A549 (cell line): ENCODE measurements around the gene MSN. TPM values are rescaled to one million over a fixed set of nuclear protein-coding genes. Genes with fewer than 3 reads are reported as not detected.

Source experiments
- ATAC-seq, 2 experiments: fragments of 200-7000 bp in 1 of 2; fragments of >200 bp in 1 of 2; cut with Nextera tagmentation in 1 of 2; cut with Tn5 transposase in 1 of 2; 3 replicates each; pipeline versions ENCODE4 v1.8.0 to v1.9.1; 2018 to 2020; ENCODE audit warnings: mild to moderate bottlenecking in 1 of 2, moderate library complexity in 1 of 2
- CTCF ChIA-PET: fragments of 300-600 bp; sonication (Branson Sonifier 250); formaldehyde crosslinking; extraction: SDS; loops from one replicate; lab custom pipeline; 2021; ENCODE audit warnings: antibody characterized with exemption, inconsistent platforms; lab: Yijun Ruan, JAX
- POLR2A ChIA-PET: fragments of 350-600 bp; formaldehyde crosslinking; extraction: SDS; loops from one replicate; lab custom pipeline; 2021; ENCODE audit warnings: antibody characterized with exemption, inconsistent platforms; lab: Yijun Ruan, JAX
- DNase-seq, 2 experiments: peaks; one replicate each; pipeline versions ENCODE4 v3.0.0 to v3.0.0-alpha.2; 2011 to 2016; ENCODE audit warnings: low read depth in 1 of 2, low spot score in 1 of 2
- FAIRE-seq: peaks from 2 replicates; lab custom pipeline; 2011; peaks lifted over from hg19 to GRCh38; lab: Jason Lieb, UNC
- H3K27ac ChIP-seq, 2 experiments: fragments of >200 bp; sonication (Bioruptor Twin); formaldehyde crosslinking; 3 replicates each; pipeline ENCODE4 v1.5.1; 2016 to 2017
- H3K4me1 ChIP-seq: fragments of >200 bp; sonication (Bioruptor Twin); formaldehyde crosslinking; 3 replicates; pipeline ENCODE4 v1.6.1; 2016
- H3K4me2 ChIP-seq: fragments of >200 bp; sonication (Bioruptor Twin); formaldehyde crosslinking; 3 replicates; pipeline ENCODE4 v1.6.1; 2016
- H3K4me3 ChIP-seq: fragments of >200 bp; sonication (Bioruptor Twin); formaldehyde crosslinking; 3 replicates; pipeline ENCODE4 v1.5.1; 2016
- H3K9me3 ChIP-seq: fragments of >200 bp; sonication (Bioruptor Twin); formaldehyde crosslinking; 3 replicates; pipeline ENCODE4 v1.6.1; 2016
- CHD2 ChIP-seq: fragments of 150-350 bp; IDR thresholded peaks from 2 replicates; pipeline ENCODE4 v1.6.1; 2014; ENCODE audit warnings: low read length; ENCODE audit not compliant: partially characterized antibody
- CHD4 ChIP-seq: fragments of 200-600 bp; sonication (generic); IDR thresholded peaks from 2 replicates; pipeline ENCODE4 v1.6.1; 2016; ENCODE audit warnings: antibody characterized with exemption, mild to moderate bottlenecking, borderline replicate concordance
- CTCF ChIP-seq: fragments of >200 bp; sonication (Bioruptor Twin); formaldehyde crosslinking; IDR thresholded peaks from 3 replicates; pipeline ENCODE4 v1.5.1; 2016
- E2F6 ChIP-seq: IDR thresholded peaks from 2 replicates; pipeline ENCODE4 v1.6.1; 2012; ENCODE audit warnings: low read depth, borderline replicate concordance
- FOSB ChIP-seq: fragments of 250-450 bp; sonication (Bioruptor Pico); IDR thresholded peaks from 2 replicates; pipeline ENCODE4 v1.5.0; 2020; ENCODE audit warnings: mild to moderate bottlenecking, moderate library complexity
- FOXS1 ChIP-seq: fragments of 250-450 bp; sonication (Bioruptor Pico); IDR thresholded peaks from 2 replicates; pipeline ENCODE4 v1.5.0; 2020; ENCODE audit warnings: mild to moderate bottlenecking, moderate library complexity
- HMGXB4 ChIP-seq: fragments of 250-450 bp; sonication (Bioruptor Pico); IDR thresholded peaks from 2 replicates; pipeline ENCODE4 v1.5.0; 2021; ENCODE audit warnings: mild to moderate bottlenecking, moderate library complexity, borderline replicate concordance
- HOXA7 ChIP-seq: fragments of 250-450 bp; sonication (Bioruptor Pico); IDR thresholded peaks from 2 replicates; pipeline ENCODE4 v1.5.0; 2020; ENCODE audit warnings: mild to moderate bottlenecking, moderate library complexity
- HOXB13 ChIP-seq: fragments of 250-450 bp; sonication (Bioruptor Pico); IDR thresholded peaks from 2 replicates; pipeline ENCODE4 v1.5.0; 2020; ENCODE audit warnings: low read depth, mild to moderate bottlenecking, moderate library complexity
- JUNB ChIP-seq: fragments of >200 bp; sonication (Bioruptor Twin); formaldehyde crosslinking; IDR thresholded peaks from 2 replicates; pipeline ENCODE4 v1.6.1; 2016
- KDM1A ChIP-seq: fragments of 200-600 bp; sonication (generic); IDR thresholded peaks from 2 replicates; pipeline ENCODE4 v1.6.1; 2016; ENCODE audit warnings: low read depth, mild to moderate bottlenecking
- KDM5A ChIP-seq: fragments of 200-600 bp; sonication (generic); IDR thresholded peaks from 2 replicates; pipeline ENCODE4 v1.6.1; 2016; ENCODE audit warnings: antibody characterized with exemption, mild to moderate bottlenecking
- NFE2L2 ChIP-seq: fragments of 150-350 bp; conservative IDR thresholded peaks from 2 replicates; pipeline ENCODE4 v1.6.1; 2014; ENCODE audit warnings: low read length
- POLR2A ChIP-seq: IDR thresholded peaks from 2 replicates; pipeline ENCODE4 v1.6.1; 2012; ENCODE audit warnings: mild to moderate bottlenecking, low read length
- RAD21 ChIP-seq, 2 experiments: fragments of >200 bp in 1 of 2; sonication (Bioruptor Twin) in 1 of 2; formaldehyde crosslinking in 1 of 2; IDR thresholded peaks in 1 of 2; conservative IDR thresholded peaks in 1 of 2; 2 replicates in 1 of 2; 3 replicates in 1 of 2; pipeline ENCODE4 v1.6.1; 2012 to 2018; ENCODE audit warnings: inconsistent platforms in 1 of 2
- SMC3 ChIP-seq: fragments of >200 bp; sonication (Bioruptor Twin); formaldehyde crosslinking; IDR thresholded peaks from 3 replicates; pipeline ENCODE4 v1.6.1; 2018; ENCODE audit warnings: inconsistent platforms
- SREBF2 ChIP-seq: fragments of 450-650 bp; IDR thresholded peaks from 2 replicates; pipeline ENCODE4 v1.6.1; 2014; ENCODE audit warnings: mild to moderate bottlenecking, moderate library complexity
- TFCP2L1 ChIP-seq: fragments of 250-450 bp; sonication (Bioruptor Pico); IDR thresholded peaks from 2 replicates; pipeline ENCODE4 v1.5.0; 2021; ENCODE audit warnings: mild to moderate bottlenecking
- TP53 ChIP-seq: fragments of 250-450 bp; sonication (Bioruptor Pico); IDR thresholded peaks from 2 replicates; pipeline ENCODE4 v1.5.0; 2021; ENCODE audit warnings: mild to moderate bottlenecking, moderate library complexity
- ZC3H11A ChIP-seq: fragments of 450-650 bp; IDR thresholded peaks from 2 replicates; pipeline ENCODE4 v1.6.1; 2014; ENCODE audit warnings: antibody characterized with exemption, mild to moderate bottlenecking
- WGBS: methylation state at CpG from one replicate; pipeline ENCODE4 v1.1.6; 2017; ENCODE audit errors: missing lambda C conversion rate; 5-methylcytosine and 5-hydroxymethylcytosine counted together
- polyA plus RNA-seq, 4 experiments: library from polyadenylated mRNA; depleted of rRNA in 3 of 4; stranded (reverse); fragments of >200 nt; fragmentation: RNase III in 1 of 4; extraction: RNeasy Plus Mini Kit Qiagen cat#74134 plus additional on column Dnase treatment in 1 of 4; gene quantifications; 2 replicates in 3 of 4; 3 replicates in 1 of 4; pipeline ENCODE4 v1.2.3, GENCODE V29; 2011 to 2017
- TF ChIP-seq, protein P1 (sequence below): fragments of 200-600 bp; sonication (generic); IDR thresholded peaks from 2 replicates; pipeline ENCODE4 v1.6.1; 2016; ENCODE audit warnings: antibody characterized with exemption, mild to moderate bottlenecking, moderate library complexity
- TF ChIP-seq, protein P2 (sequence below): fragments of 250-450 bp; sonication (Bioruptor Pico); IDR thresholded peaks from 2 replicates; pipeline ENCODE4 v1.5.0; 2020; ENCODE audit warnings: low read depth, mild to moderate bottlenecking, moderate library complexity
- TF ChIP-seq, protein P3 (sequence below): fragments of >200 bp; sonication (Bioruptor Twin); formaldehyde crosslinking; IDR thresholded peaks from 3 replicates; pipeline ENCODE4 v1.6.1; 2016

The MSN gene
- polyA plus RNA-seq, 2 of the 4 experiments (the other 2 are of a cell fraction), result 269 to 285 TPM

- WGBS, result 83% methylated on average over 2 of the region's 2 CpGs
- Histone ChIP-seq H3K4me2 (no peak overlapping the region), H3K4me1 (peaks cover 43% of the 10 kb centered on the region), H3K27ac (no peak overlapping the region; a peak in 1 of 6 replicates), H3K4me3 (no peak overlapping the region), H3K9me3 (no peaks in the 10 kb centered on the region)
- FAIRE-seq, result no peak
- ATAC-seq, result no peak; a peak in 2 of 6 replicates
- CTCF ChIA-PET, result interaction anchor here (1.8 kb wide), 1 partner anchor 10 kb away, joined by 5 read pairs; no protein-coding TSS in a partner anchor
- TF ChIP-seq, protein P1, sequence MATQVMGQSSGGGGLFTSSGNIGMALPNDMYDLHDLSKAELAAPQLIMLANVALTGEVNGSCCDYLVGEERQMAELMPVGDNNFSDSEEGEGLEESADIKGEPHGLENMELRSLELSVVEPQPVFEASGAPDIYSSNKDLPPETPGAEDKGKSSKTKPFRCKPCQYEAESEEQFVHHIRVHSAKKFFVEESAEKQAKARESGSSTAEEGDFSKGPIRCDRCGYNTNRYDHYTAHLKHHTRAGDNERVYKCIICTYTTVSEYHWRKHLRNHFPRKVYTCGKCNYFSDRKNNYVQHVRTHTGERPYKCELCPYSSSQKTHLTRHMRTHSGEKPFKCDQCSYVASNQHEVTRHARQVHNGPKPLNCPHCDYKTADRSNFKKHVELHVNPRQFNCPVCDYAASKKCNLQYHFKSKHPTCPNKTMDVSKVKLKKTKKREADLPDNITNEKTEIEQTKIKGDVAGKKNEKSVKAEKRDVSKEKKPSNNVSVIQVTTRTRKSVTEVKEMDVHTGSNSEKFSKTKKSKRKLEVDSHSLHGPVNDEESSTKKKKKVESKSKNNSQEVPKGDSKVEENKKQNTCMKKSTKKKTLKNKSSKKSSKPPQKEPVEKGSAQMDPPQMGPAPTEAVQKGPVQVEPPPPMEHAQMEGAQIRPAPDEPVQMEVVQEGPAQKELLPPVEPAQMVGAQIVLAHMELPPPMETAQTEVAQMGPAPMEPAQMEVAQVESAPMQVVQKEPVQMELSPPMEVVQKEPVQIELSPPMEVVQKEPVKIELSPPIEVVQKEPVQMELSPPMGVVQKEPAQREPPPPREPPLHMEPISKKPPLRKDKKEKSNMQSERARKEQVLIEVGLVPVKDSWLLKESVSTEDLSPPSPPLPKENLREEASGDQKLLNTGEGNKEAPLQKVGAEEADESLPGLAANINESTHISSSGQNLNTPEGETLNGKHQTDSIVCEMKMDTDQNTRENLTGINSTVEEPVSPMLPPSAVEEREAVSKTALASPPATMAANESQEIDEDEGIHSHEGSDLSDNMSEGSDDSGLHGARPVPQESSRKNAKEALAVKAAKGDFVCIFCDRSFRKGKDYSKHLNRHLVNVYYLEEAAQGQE, result no peak
- TF ChIP-seq POLR2A, result no peak
- TF ChIP-seq KDM1A, result no peak
- no peak for TF ChIP-seq KDM5A
- TF ChIP-seq FOXS1 (CRISPR knock-in tag), result no peak
- no peak for TF ChIP-seq HOXA7 (CRISPR knock-in tag)
- TF ChIP-seq NFE2L2, result no peak
- no peak for TF ChIP-seq HMGXB4
- no peak for TF ChIP-seq FOSB (CRISPR knock-in tag)
- TF ChIP-seq CHD2, result no peak
- no peak for TF ChIP-seq CTCF
- no peak for TF ChIP-seq HOXB13 (CRISPR knock-in tag)
- no peak for TF ChIP-seq JUNB
- no peak for TF ChIP-seq TFCP2L1 (CRISPR knock-in tag)
- no peak for TF ChIP-seq TP53 (CRISPR knock-in tag)
- TF ChIP-seq SREBF2, result no peak
- DNase-seq, result no peak
- POLR2A ChIA-PET, result no interaction called here
These were observed 29.8 kb downstream of the MSN start for GRCh38 chrX:65697211-65697641.

DNA sequence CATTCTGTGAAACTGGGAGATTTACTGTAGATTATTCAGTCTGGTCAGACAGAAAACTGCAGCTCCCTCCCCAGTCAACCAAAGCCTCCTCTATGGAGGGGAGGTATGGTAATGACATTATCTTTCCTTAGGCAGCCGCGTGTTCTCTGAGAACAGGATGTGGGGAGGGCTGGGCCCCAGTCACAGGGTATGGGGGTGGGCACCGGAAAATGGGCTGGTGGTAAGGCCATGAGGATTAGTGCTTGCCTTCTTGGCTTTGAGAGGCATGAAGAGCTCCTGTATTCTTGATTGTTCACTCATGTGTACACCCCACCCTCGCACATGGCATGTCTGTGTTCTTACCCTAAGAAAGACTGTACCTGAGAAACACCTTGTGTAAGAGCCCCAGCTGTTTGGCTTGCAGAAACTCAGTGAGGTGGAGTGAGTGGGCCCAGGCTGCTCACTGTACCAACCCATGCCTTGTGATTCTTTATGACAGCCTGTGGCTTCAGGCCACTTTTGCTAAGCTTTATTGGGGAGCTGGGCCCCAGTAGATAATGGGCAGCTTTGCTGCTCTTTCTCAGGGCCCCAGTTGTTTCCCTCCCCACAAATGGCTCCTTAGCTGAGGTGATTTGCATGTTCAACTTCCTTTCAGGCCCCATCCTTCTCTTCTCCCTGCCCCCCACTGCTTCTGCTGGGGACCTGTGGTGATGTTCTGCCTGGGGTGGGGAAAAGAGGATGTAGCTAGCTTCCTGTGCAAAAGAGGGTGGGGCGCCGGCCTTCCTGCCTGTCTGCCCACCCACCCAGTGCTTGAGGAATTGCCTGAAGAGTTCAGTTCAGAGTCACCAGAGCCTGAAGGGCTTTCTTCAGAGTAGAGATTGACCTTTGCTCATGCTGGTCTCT lies 30.7 kb downstream of the MSN start:
- CTCF ChIA-PET, result interaction anchor here (1.8 kb wide), 1 partner anchor 11 kb away, joined by 5 read pairs; no protein-coding TSS in a partner anchor
- peak overlapping the region in 1 of 2 experiments; percentile 67; a peak in 4 of 6 replicates for H3K27ac ChIP-seq
- ATAC-seq, result peak in 1 of 2 experiments; percentile 25; a peak in 3 of 6 replicates
- DNase-seq, result no peak
- POLR2A ChIA-PET, result no interaction called here
- H3K9me3 ChIP-seq, result no peaks in the 10 kb centered on the region
- WGBS, result 84% methylated on average over 6 of the region's 6 CpGs
- no peak overlapping the region for H3K4me3 ChIP-seq
- peak overlapping the region; percentile 24; the same call in 2 of the 3 replicates for H3K4me2 ChIP-seq
- peaks cover 43% of the 10 kb centered on the region for H3K4me1 ChIP-seq
- no peak for FAIRE-seq
- TF ChIP-seq, protein P2, sequence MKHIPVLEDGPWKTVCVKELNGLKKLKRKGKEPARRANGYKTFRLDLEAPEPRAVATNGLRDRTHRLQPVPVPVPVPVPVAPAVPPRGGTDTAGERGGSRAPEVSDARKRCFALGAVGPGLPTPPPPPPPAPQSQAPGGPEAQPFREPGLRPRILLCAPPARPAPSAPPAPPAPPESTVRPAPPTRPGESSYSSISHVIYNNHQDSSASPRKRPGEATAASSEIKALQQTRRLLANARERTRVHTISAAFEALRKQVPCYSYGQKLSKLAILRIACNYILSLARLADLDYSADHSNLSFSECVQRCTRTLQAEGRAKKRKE (CRISPR knock-in tag), result no peak
- TF ChIP-seq CHD4 (no peak), HMGXB4 (no peak), RAD21 (conservative IDR thresholded peaks at IDR 0.05 in 1 of 2, IDR thresholded peaks at IDR 0.05 in 1 of 2) (no peak), ZC3H11A (no peak), CHD2 (no peak), TP53 (CRISPR knock-in tag) (no peak), E2F6 (no peak), SMC3 (no peak)
- TF ChIP-seq, protein P3, sequence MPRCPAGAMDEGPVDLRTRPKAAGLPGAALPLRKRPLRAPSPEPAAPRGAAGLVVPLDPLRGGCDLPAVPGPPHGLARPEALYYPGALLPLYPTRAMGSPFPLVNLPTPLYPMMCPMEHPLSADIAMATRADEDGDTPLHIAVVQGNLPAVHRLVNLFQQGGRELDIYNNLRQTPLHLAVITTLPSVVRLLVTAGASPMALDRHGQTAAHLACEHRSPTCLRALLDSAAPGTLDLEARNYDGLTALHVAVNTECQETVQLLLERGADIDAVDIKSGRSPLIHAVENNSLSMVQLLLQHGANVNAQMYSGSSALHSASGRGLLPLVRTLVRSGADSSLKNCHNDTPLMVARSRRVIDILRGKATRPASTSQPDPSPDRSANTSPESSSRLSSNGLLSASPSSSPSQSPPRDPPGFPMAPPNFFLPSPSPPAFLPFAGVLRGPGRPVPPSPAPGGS, result no peak
